H1 (cell line): Measurements from ENCODE around the gene MAOA. TPM values are rescaled to one million over a fixed set of nuclear protein-coding genes. Genes with fewer than 3 reads are reported as not detected.

ENCODE experiments used
- CTCF ChIA-PET: fragments of 300-600 bp; sonication (Branson Sonifier 250); formaldehyde crosslinking; loops from one replicate; lab custom pipeline; 2021; ENCODE audit not compliant: partially characterized antibody; lab: Charles Lee
- POLR2A ChIA-PET: fragments of 300-600 bp; sonication (Branson Sonifier 250); formaldehyde crosslinking; loops from one replicate; lab custom pipeline; 2021; ENCODE audit warnings: inconsistent platforms; ENCODE audit not compliant: partially characterized antibody; lab: Charles Lee
- DNase-seq, 2 experiments: peaks; one replicate each; pipeline versions ENCODE4 v3.0.0 to v3.0.0-alpha.2; 2010 to 2022; ENCODE audit warnings: low spot score in 2 of 2, low read depth in 1 of 2, mixed read lengths in 1 of 2
- FAIRE-seq: peaks from 2 replicates; lab custom pipeline; 2011; peaks lifted over from hg19 to GRCh38; lab: Jason Lieb, UNC
- H2AFZ ChIP-seq: 2 replicates; pipeline ENCODE4 v1.8.1; 2012; ENCODE audit warnings: low read length, inconsistent platforms
- H2AK5ac ChIP-seq: 2 replicates; pipeline ENCODE4 v1.6.1; 2013; ENCODE audit warnings: low read depth, low read length
- H2BK120ac ChIP-seq: replicated peaks from 2 replicates; pipeline ENCODE3; 2013; ENCODE audit warnings: low read depth, low read length, inconsistent platforms
- H2BK12ac ChIP-seq: 2 replicates; pipeline ENCODE4 v1.6.1; 2013; ENCODE audit warnings: low read depth, low read length
- H2BK15ac ChIP-seq: 2 replicates; pipeline ENCODE4 v1.6.1; 2013; ENCODE audit warnings: low read length
- H2BK20ac ChIP-seq: 2 replicates; pipeline ENCODE4 v1.6.1; 2013; ENCODE audit warnings: low read length
- H2BK5ac ChIP-seq: 2 replicates; pipeline ENCODE4 v1.6.1; 2013; ENCODE audit warnings: low read depth, low read length
- H3K14ac ChIP-seq: 2 replicates; pipeline ENCODE4 v1.6.1; 2013; ENCODE audit warnings: inconsistent platforms; ENCODE audit not compliant: insufficient read length
- H3K18ac ChIP-seq: 2 replicates; pipeline ENCODE4 v1.6.1; 2013; ENCODE audit warnings: low read length; ENCODE audit errors: extremely low read depth
- H3K23ac ChIP-seq: 2 replicates; pipeline ENCODE4 v1.6.1; 2013; ENCODE audit warnings: inconsistent platforms; ENCODE audit not compliant: insufficient read length
- H3K23me2 ChIP-seq: 2 replicates; pipeline ENCODE4 v1.6.1; 2013; ENCODE audit warnings: low read depth, low read length
- H3K27ac ChIP-seq: 2 replicates; pipeline ENCODE4 v1.6.1; 2011; ENCODE audit warnings: low read depth, low read length, inconsistent platforms
- H3K27me3 ChIP-seq, 4 experiments: replicated peaks in 1 of 4; 1 replicate in 1 of 4; 2 replicates in 3 of 4; pipeline versions ENCODE4 v1.6.1 to v1.8.1; 2011 to 2013; ENCODE audit warnings: low read length in 3 of 4, mild to moderate bottlenecking in 3 of 4, inconsistent platforms in 2 of 4, mixed read lengths in 2 of 4, moderate library complexity in 1 of 4; ENCODE audit not compliant: control insufficient read depth in 3 of 4, insufficient read depth in 3 of 4; ENCODE audit errors: extremely low read depth in 1 of 4
- H3K36me3 ChIP-seq, 4 experiments: 2 replicates each; pipeline versions ENCODE4 v1.6.1 to v1.8.1; 2011 to 2013; ENCODE audit warnings: mild to moderate bottlenecking in 4 of 4, low read length in 3 of 4, moderate library complexity in 2 of 4, control low read depth in 1 of 4, inconsistent platforms in 1 of 4; ENCODE audit not compliant: insufficient read depth in 4 of 4, control insufficient read depth in 2 of 4
- H3K4ac ChIP-seq: replicated peaks from 2 replicates; pipeline ENCODE3; 2013; ENCODE audit warnings: low read length, low read depth, mixed read lengths, inconsistent platforms; ENCODE audit not compliant: insufficient read length
- H3K4me1 ChIP-seq, 4 experiments: replicated peaks in 1 of 4; 1 replicate in 1 of 4; 2 replicates in 3 of 4; pipeline versions ENCODE4 v1.6.1 to v1.8.1; 2011 to 2013; ENCODE audit warnings: low read length in 3 of 4, inconsistent platforms in 2 of 4, mixed read lengths in 1 of 4; ENCODE audit not compliant: insufficient read depth in 4 of 4, control insufficient read depth in 3 of 4
- H3K4me2 ChIP-seq, 2 experiments: 2 replicates each; pipeline versions ENCODE4 v1.6.1 to v1.8.1; 2011 to 2013; ENCODE audit warnings: low read depth in 2 of 2, low read length in 2 of 2, control low read depth in 1 of 2, inconsistent platforms in 1 of 2, mild to moderate bottlenecking in 1 of 2; ENCODE audit not compliant: insufficient read depth in 1 of 2
- H3K4me3 ChIP-seq, 4 experiments: fragments of 200-600, 300-600 bp in 1 of 4; sonication (generic), shearing (Covaris generic), sonication (Bioruptor Twin) in 1 of 4; 2 replicates each; pipeline versions ENCODE4 v1.5.1 to v1.8.1; 2011 to 2016; ENCODE audit warnings: low read length in 4 of 4, low read depth in 3 of 4, control low read depth in 2 of 4, inconsistent platforms in 2 of 4, mild to moderate bottlenecking in 2 of 4, mixed read lengths in 1 of 4, moderate library complexity in 1 of 4; ENCODE audit not compliant: insufficient read depth in 2 of 4; ENCODE audit errors: extremely low read depth in 1 of 4
- H3K56ac ChIP-seq: replicated peaks from 2 replicates; pipeline ENCODE3; 2013; ENCODE audit warnings: low read depth, mild to moderate bottlenecking, mixed read lengths, low read length, inconsistent platforms; ENCODE audit not compliant: insufficient read length
- H3K79me1 ChIP-seq: 2 replicates; pipeline ENCODE4 v1.6.1; 2013; ENCODE audit warnings: low read depth, low read length, control low read depth
- H3K79me2 ChIP-seq, 2 experiments: 2 replicates each; pipeline versions ENCODE4 v1.6.1 to v1.8.1; 2012 to 2013; ENCODE audit warnings: low read length in 2 of 2, mild to moderate bottlenecking in 2 of 2, inconsistent platforms in 1 of 2; ENCODE audit not compliant: insufficient read depth in 2 of 2, control insufficient read depth in 1 of 2
- H3K9ac ChIP-seq, 4 experiments: replicated peaks in 1 of 4; 1 replicate in 1 of 4; 2 replicates in 3 of 4; pipeline versions ENCODE4 v1.6.1 to v1.8.1; 2011 to 2013; ENCODE audit warnings: low read depth in 3 of 4, low read length in 3 of 4, control low read depth in 2 of 4, mild to moderate bottlenecking in 2 of 4, moderate library complexity in 2 of 4, inconsistent platforms in 1 of 4; ENCODE audit errors: extremely low read depth in 1 of 4
- H3K9me3 ChIP-seq, 2 experiments: 2 replicates each; pipeline versions ENCODE4 v1.6.1 to v1.8.1; 2012 to 2013; ENCODE audit warnings: mild to moderate bottlenecking in 2 of 2, moderate library complexity in 2 of 2, control low read depth in 1 of 2, inconsistent platforms in 1 of 2, low read depth in 1 of 2, low read length in 1 of 2, mixed read lengths in 1 of 2; ENCODE audit not compliant: insufficient read depth in 2 of 2
- H4K20me1 ChIP-seq, 2 experiments: replicated peaks in 1 of 2; 2 replicates each; pipeline versions ENCODE3 to v1.8.1; 2011 to 2013; ENCODE audit warnings: inconsistent platforms in 2 of 2, low read length in 2 of 2, mild to moderate bottlenecking in 1 of 2; ENCODE audit not compliant: insufficient read depth in 2 of 2, control insufficient read depth in 1 of 2
- H4K5ac ChIP-seq: 2 replicates; pipeline ENCODE4 v1.6.1; 2013; ENCODE audit warnings: low read length, low read depth, mixed read lengths, inconsistent platforms; ENCODE audit not compliant: insufficient read length
- H4K8ac ChIP-seq: 2 replicates; pipeline ENCODE4 v1.8.0; 2013; ENCODE audit warnings: mild to moderate bottlenecking, moderate library complexity, low read length, inconsistent platforms; ENCODE audit not compliant: insufficient read depth; ENCODE audit errors: extremely low read depth
- H4K91ac ChIP-seq: replicated peaks from 2 replicates; pipeline ENCODE3; 2013; ENCODE audit warnings: low read length, mixed read lengths, inconsistent platforms; ENCODE audit not compliant: insufficient read length
- CHD1 ChIP-seq: IDR thresholded peaks from 2 replicates; pipeline ENCODE4 v1.6.1; 2012; ENCODE audit warnings: low read depth, low read length, improper control_type of control experiment
- POLR2AphosphoS5 ChIP-seq: IDR thresholded peaks from 2 replicates; pipeline ENCODE4 v1.6.1; 2011; ENCODE audit warnings: low read depth, low read length
- RAD21 ChIP-seq, 2 experiments: IDR thresholded peaks in 1 of 2; conservative IDR thresholded peaks in 1 of 2; 2 replicates each; pipeline ENCODE4 v1.6.1; 2011; ENCODE audit warnings: low read depth in 2 of 2, low read length in 2 of 2, improper control_type of control experiment in 1 of 2, inconsistent platforms in 1 of 2, mild to moderate bottlenecking in 1 of 2, moderate library complexity in 1 of 2
- WGBS, 2 experiments: shearing (Covaris generic) in 1 of 2; methylation state at CpG; one replicate each; pipeline versions ENCODE4 v1.1.6 to v1.1.7; 2013 to 2015; ENCODE audit warnings: low lambda C conversion rate in 2 of 2, mixed read lengths in 2 of 2, inconsistent platforms in 1 of 2, low coverage in 1 of 2, missing lambda C conversion rate in 1 of 2; ENCODE audit not compliant: insufficient replicate concordance in 2 of 2, insufficient coverage in 1 of 2, insufficient read length in 1 of 2; ENCODE audit errors: extremely low coverage in 1 of 2, missing lambda C conversion rate in 1 of 2; 5-methylcytosine and 5-hydroxymethylcytosine counted together
- polyA plus RNA-seq, 7 experiments: library from polyadenylated mRNA; depleted of rRNA in 3 of 7; stranded (reverse) in 5 of 7; unstranded in 2 of 7; fragments of >200 nt in 5 of 7; fragments of 200-250 nt in 2 of 7; gene quantifications; 1 replicate in 5 of 7; 2 replicates in 1 of 7; 4 replicates in 1 of 7; pipeline versions ENCODE4 v1.2.1 to v1.2.3, GENCODE V29; 2011 to 2013; ENCODE audit warnings: missing spikeins in 2 of 7, mixed read lengths in 2 of 7
- total RNA-seq: library from RNA; stranded (reverse); fragmentation: NEBNext Ultra II Directional; extraction: Animal tissue kit (Norgen Biotek cat#: 25700); gene quantifications from 2 replicates; pipeline ENCODE4 v1.2.1, GENCODE V29; 2021

The MAOA gene
- total and polyA plus RNA-seq, 2 of the 8 experiments (the other 6 are each of a cell fraction or from before 2014, with no cell fraction given), result 2.6 to 8.2 TPM

GRCh38 chrX:43731086-43731485, 75.0 kb downstream of the MAOA start:
- no peak overlapping the region for H3K9ac ChIP-seq
- H2BK20ac ChIP-seq, result no peak overlapping the region
- H3K23ac ChIP-seq, result no peak overlapping the region
- no peak overlapping the region for H2BK12ac ChIP-seq
- FAIRE-seq (no peak), DNase-seq (no peak)
- no peak overlapping the region for H4K8ac ChIP-seq
- no peak overlapping the region for H3K4me2 ChIP-seq
- H3K4ac ChIP-seq, result no peak overlapping the region
- H3K9me3 ChIP-seq, result no peaks in the 10 kb centered on the region
- no peaks in the 10 kb centered on the region for H3K23me2 ChIP-seq
- WGBS, 2 experiments, result 88% methylated on average over 7 of the region's 7 CpGs; no CpG with 5 or more reads in 1 of the 2 experiments
- H3K36me3 ChIP-seq, result no peaks in the 10 kb centered on the region
- no peak overlapping the region for H3K27ac ChIP-seq
- H3K27me3 ChIP-seq, result no peaks in the 10 kb centered on the region
- H3K18ac ChIP-seq, result no peak overlapping the region
- no peaks in the 10 kb centered on the region for H3K79me1 ChIP-seq
- H3K4me3 ChIP-seq, result no peak overlapping the region
- H2BK15ac ChIP-seq, result no peak overlapping the region
- no peak overlapping the region for H4K5ac ChIP-seq
- H3K56ac ChIP-seq, result no peak overlapping the region
- H4K91ac ChIP-seq, result no peak overlapping the region
- no peak overlapping the region for H2BK120ac ChIP-seq
- no peak overlapping the region for H2AFZ ChIP-seq
- H2AK5ac ChIP-seq, result no peak overlapping the region
- peaks cover 0 to 4% (median 0%) of the 10 kb centered on the region in 4 experiments; a peak in 1 of 7 replicates for H3K4me1 ChIP-seq
- CTCF ChIA-PET, result no interaction called here
- POLR2A ChIA-PET, result no interaction called here
- H3K14ac ChIP-seq, result no peak overlapping the region
- no peaks in the 10 kb centered on the region for H4K20me1 ChIP-seq
- H2BK5ac ChIP-seq, result no peak overlapping the region
- H3K79me2 ChIP-seq, result no peaks in the 10 kb centered on the region
- TF ChIP-seq CHD1 (no peak), RAD21 (IDR thresholded peaks at IDR 0.05 in 1 of 2, conservative IDR thresholded peaks at IDR 0.05 in 1 of 2; ENCODE audit: low read depth in 2 of 2, low read length in 2 of 2) (no peak), POLR2AphosphoS5 (no peak)
